HG03045 (cell line): Measurements from ENCODE around the gene PCDHA7.
"Not testable (repeated sequence)": the region's sequence is repeated elsewhere in the genome, so short reads cannot be mapped to it uniquely, and the experiment has no call there.

Experiments
- ATAC-seq: cut with Tn5 transposase; IDR thresholded peaks from one replicate; pipeline ENCODE4 v1.9.1; 2021; ENCODE audit warnings: mild to moderate bottlenecking, moderate library complexity; ENCODE audit not compliant: unreplicated experiment

Gene PCDHA7

GRCh38 chr5:140862441-140863295 lies 28.6 kb downstream of the PCDHA7 start:
- ATAC-seq, result no peak

DNA sequence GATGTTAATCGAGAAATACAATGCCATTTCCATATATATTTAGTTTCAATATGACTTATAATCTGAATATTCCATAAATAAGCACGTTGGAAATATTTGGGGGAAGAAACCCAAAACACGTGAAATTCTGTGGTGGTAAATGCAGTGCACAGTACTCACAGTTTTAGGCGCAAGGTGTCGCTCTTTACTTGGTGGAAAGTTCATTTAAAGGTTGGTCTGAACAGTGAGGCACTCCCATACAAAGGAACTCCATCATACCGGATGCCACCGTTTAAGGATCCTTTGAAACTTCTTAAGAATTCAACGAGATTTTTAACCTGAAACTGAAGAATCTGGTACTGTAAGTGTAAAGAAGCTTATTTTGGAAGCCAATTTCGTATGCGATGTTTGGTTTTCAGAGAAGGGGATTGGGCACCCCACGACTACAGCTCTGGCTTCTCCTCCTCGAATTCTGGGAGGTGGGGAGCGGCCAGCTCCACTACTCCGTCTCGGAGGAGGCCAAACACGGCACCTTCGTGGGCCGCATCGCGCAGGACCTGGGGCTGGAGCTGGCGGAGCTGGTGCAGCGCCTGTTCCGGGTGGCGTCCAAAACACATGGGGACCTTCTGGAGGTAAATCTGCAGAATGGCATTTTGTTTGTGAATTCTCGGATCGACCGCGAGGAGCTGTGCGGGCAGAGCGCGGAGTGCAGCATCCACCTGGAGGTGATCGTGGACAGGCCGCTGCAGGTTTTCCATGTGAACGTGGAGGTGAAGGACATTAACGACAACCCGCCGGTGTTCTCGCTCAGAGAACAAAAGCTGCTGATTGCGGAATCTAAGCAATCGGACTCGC lies 34.9 kb downstream of the PCDHA7 start, which contains the start of gene PCDHA11:
Gene PCDHA11, plus strand, starts transcription at position 237 of the 834 bp plus-strand sequence. Its CDS starts 147 bp downstream, at position 384.
- no peak for ATAC-seq

- ATAC-seq, result no peak
These were observed 35.5 kb downstream of the PCDHA7 start for GRCh38 chr5:140869555-140869886.

GRCh38 chr5:140870221-140871201 lies 36.4 kb downstream of the PCDHA7 start:
- ATAC-seq, result no peak

DNA sequence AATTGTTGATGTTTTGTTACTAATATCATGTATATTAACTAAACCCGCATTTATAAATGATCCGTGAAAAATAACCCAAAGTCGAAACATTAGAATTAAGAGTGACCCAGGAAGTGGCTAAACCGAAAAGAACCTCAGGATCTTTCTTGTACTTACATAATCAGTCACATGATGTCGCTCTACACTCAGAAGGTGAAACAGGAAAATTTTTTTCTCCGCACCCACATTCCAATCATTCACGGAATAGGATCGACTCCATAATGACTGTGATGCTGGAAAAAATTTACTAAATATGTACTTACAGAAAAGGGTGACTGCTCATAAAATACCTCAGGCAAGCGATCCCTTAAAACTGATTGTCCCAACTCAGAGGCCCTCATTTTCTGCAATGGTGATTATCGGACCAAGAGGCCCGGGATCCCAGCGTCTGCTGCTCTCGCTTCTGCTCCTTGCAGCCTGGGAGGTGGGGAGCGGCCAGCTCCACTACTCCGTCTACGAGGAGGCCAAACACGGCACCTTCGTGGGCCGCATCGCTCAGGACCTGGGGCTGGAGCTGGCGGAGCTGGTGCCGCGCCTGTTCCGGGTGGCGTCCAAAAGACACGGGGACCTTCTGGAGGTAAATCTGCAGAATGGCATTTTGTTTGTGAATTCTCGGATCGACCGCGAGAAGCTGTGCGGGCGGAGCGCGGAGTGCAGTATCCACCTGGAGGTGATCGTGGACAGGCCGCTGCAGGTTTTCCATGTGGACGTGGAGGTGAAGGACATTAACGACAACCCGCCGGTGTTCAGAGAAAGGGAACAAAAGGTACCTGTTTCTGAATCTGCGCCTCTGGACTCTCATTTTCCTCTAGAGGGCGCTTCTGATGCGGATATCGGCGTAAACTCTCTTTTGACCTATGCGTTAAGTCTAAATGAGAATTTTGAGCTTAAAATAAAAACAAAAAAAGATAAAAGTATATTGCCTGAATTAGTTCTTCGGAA lies 41.3 kb downstream of the PCDHA7 start, which contains the start of gene PCDHA12:
Gene PCDHA12, plus strand, starts transcription at position 224 of the 981 bp plus-strand sequence. Its CDS starts 165 bp downstream, at position 389.
- no peak for ATAC-seq

GRCh38 chr5:140876541-140877261 lies 42.6 kb downstream of the PCDHA7 start:
- not testable (repeated sequence) for ATAC-seq

DNA sequence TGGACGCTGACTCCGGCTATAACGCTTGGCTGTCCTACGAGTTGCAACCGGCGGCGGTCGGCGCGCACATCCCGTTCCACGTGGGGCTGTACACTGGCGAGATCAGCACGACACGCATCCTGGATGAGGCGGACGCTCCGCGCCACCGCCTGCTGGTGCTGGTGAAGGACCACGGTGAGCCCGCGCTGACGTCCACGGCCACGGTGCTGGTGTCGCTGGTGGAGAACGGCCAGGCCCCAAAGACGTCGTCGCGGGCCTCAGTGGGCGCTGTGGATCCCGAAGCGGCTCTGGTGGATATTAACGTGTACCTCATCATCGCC lies 43.2 kb downstream of the PCDHA7 start:
- ATAC-seq, result no peak

- ATAC-seq, result no peak
These were observed 48.0 kb downstream of the PCDHA7 start, which contains the start of gene PCDHA13 for GRCh38 chr5:140881889-140882590. TSS of gene PCDHA13 (plus strand) at chr5:140882124. CDS start at chr5:140882269, 145 bp downstream.

GRCh38 chr5:140882591-140882899 lies 48.5 kb downstream of the PCDHA7 start:
- ATAC-seq, result no peak

DNA sequence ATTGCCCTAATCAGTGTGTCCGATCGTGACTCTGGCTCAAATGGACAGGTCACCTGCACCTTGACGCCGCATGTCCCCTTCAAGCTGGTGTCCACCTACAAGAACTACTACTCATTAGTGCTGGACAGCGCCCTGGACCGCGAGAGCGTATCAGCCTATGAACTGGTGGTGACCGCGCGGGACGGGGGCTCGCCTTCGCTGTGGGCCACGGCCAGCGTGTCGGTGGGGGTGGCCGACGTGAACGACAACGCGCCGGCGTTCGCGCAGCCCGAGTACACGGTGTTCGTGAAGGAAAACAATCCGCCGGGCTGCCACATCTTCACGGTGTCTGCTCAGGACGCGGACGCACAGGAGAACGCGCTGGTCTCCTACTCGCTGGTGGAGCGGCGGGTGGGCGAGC lies 49.3 kb downstream of the PCDHA7 start:
- ATAC-seq, result no peak

DNA sequence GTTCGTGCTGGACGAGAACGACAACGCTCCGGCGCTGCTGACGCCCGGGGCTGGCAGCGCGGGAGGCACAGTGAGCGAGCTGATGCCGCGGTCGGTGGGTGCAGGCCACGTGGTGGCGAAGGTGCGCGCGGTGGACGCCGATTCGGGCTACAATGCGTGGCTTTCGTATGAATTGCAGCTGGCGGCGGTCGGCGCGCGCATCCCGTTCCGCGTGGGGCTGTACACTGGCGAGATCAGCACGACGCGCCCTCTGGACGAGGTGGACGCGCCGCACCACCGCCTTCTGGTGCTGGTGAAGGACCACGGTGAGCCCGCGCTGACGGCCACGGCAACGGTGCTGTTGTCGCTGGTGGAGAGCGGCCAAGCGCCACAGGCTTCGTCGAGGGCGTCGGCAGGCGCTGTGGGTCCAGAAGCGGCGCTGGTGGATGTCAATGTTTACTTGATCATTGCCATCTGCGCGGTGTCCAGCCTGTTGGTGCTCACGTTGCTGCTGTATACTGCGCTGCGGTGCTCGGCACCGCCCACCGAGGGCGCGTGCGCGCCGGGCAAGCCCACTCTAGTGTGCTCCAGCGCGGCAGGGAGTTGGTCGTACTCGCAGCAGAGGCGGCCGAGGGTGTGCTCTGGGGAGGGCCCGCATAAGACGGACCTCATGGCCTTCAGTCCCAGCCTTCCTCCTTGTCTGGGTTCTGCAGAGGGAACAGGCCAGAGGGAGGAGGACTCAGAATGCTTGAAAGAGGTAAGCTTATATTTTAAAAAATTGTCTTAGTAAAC lies 50.0 kb downstream of the PCDHA7 start:
- ATAC-seq, result no peak
